ENCODE measurements around the gene PSIP1. TPM values are rescaled to one million over a fixed set of nuclear protein-coding genes. Genes with fewer than 3 reads are reported as not detected.

PSIP1 gene
- 100 to 1,000 TPM; 120 to 125 TPM for total RNA-seq

GRCh38 chr9:15510789-15511575 lies at the start of gene PSIP1:
TSS of gene PSIP1 (minus strand) at chr9:15510970. CDS start at chr9:15510188, 782 bp downstream.

GRCh38 chr9:15552636-15553527 lies 42.1 kb upstream of the PSIP1 start, which contains the start of gene CCDC171:
TSS of gene CCDC171 (plus strand) at chr9:15553043. CDS start at chr9:15564089, 11,046 bp downstream.

GRCh38 chr9:15422372-15423230 lies 88.2 kb downstream of the PSIP1 start, which contains the start of gene SNAPC3:
TSS of gene SNAPC3 (plus strand) at chr9:15422876. CDS start at chr9:15422880, 4 bp downstream.

Other genes with a start within 250 kb of the PSIP1 start
- gene TTC39B, start 203.8 kb downstream of the PSIP1 start, total RNA-seq, result 10 to 100 TPM; 24.6 to 24.8 TPM
- 10 to 100 TPM; 28.0 to 29.8 TPM for gene SNAPC3, start 88.1 kb downstream of the PSIP1 start, total RNA-seq
- 1 to 10 TPM in 1 of 2 experiments, under 1 TPM in 1; 0.91 to 1.3 TPM for gene CCDC171, start 42.1 kb upstream of the PSIP1 start, total RNA-seq